ENCODE data around the gene AP1G2. TPM values are rescaled to one million over a fixed set of nuclear protein-coding genes. Genes with fewer than 3 reads are reported as not detected.
"Not testable (repeated sequence)": the region's sequence is repeated elsewhere in the genome, so short reads cannot be mapped to it uniquely, and the experiment has no call there.

AP1G2 gene
- total RNA-seq, 3 donors from 2014 or later = 86.9 to 113 (median 108) TPM

- not testable (repeated sequence) for H3K27me3 Mint-ChIP-seq (ENCODE audit: low read depth); DNase-seq; H3K4me3 Mint-ChIP-seq; H3K9me3 Mint-ChIP-seq; H3K36me3 Mint-ChIP-seq (ENCODE audit: insufficient read depth); ATAC-seq; H3K4me1 Mint-ChIP-seq (ENCODE audit: low read depth)
Measured at GRCh38 chr14:23536906-23537305, 30.7 kb downstream of the AP1G2 start.

- Mint-ChIP-seq H3K36me3 (ENCODE audit: insufficient read depth) (no peaks in the 10 kb centered on the region), H3K4me3 (no peak overlapping the region), H3K4me1 (ENCODE audit: low read depth) (peaks cover 2% of the 10 kb centered on the region), H3K9me3 (no peaks in the 10 kb centered on the region), H3K27me3 (ENCODE audit: low read depth) (peaks cover 2% of the 10 kb centered on the region)
- ATAC-seq (no peak), DNase-seq (no peak)
Measured at GRCh38 chr14:23536494-23536893, 31.1 kb downstream of the AP1G2 start.

- Mint-ChIP-seq H3K4me3 (no peak overlapping the region), H3K4me1 (ENCODE audit: low read depth) (peaks cover 2% of the 10 kb centered on the region), H3K36me3 (ENCODE audit: insufficient read depth) (no peaks in the 10 kb centered on the region), H3K27me3 (ENCODE audit: low read depth) (peaks cover 2% of the 10 kb centered on the region), H3K9me3 (no peaks in the 10 kb centered on the region)
- ATAC-seq = no peak
- DNase-seq = no peak
Measured at GRCh38 chr14:23535943-23536342, 31.6 kb downstream of the AP1G2 start.

GRCh38 chr14:23533652-23534435, 33.7 kb downstream of the AP1G2 start:
- H3K36me3 Mint-ChIP-seq (ENCODE audit: insufficient read depth) = no peaks in the 10 kb centered on the region
- no peaks in the 10 kb centered on the region for H3K27me3 Mint-ChIP-seq (ENCODE audit: low read depth)
- no peak for ATAC-seq
- no peak for DNase-seq
- no peak overlapping the region for H3K4me3 Mint-ChIP-seq
- H3K9me3 Mint-ChIP-seq = no peaks in the 10 kb centered on the region
- H3K4me1 Mint-ChIP-seq (ENCODE audit: low read depth) = no peaks in the 10 kb centered on the region

GRCh38 chr14:23532658-23533057, 34.9 kb downstream of the AP1G2 start:
- H3K36me3 Mint-ChIP-seq (ENCODE audit: insufficient read depth) = no peaks in the 10 kb centered on the region
- no peak for DNase-seq
- H3K9me3 Mint-ChIP-seq = no peaks in the 10 kb centered on the region
- H3K4me1 Mint-ChIP-seq (ENCODE audit: low read depth) = no peaks in the 10 kb centered on the region
- ATAC-seq = no peak
- no peak overlapping the region for H3K4me3 Mint-ChIP-seq
- no peaks in the 10 kb centered on the region for H3K27me3 Mint-ChIP-seq (ENCODE audit: low read depth)

GRCh38 chr14:23531391-23531790, 36.2 kb downstream of the AP1G2 start:
- ATAC-seq (no peak), DNase-seq (no peak)
- H3K27me3 Mint-ChIP-seq (ENCODE audit: low read depth) = no peaks in the 10 kb centered on the region
- H3K4me1 Mint-ChIP-seq (ENCODE audit: low read depth) = no peaks in the 10 kb centered on the region
- no peak overlapping the region for H3K4me3 Mint-ChIP-seq
- H3K36me3 Mint-ChIP-seq (ENCODE audit: insufficient read depth) = no peaks in the 10 kb centered on the region
- H3K9me3 Mint-ChIP-seq = no peaks in the 10 kb centered on the region

GRCh38 chr14:23530375-23531055, 37.1 kb downstream of the AP1G2 start:
- ATAC-seq (no peak), DNase-seq (no peak)
- Mint-ChIP-seq H3K27me3 (ENCODE audit: low read depth) (no peaks in the 10 kb centered on the region), H3K4me3 (no peak overlapping the region), H3K36me3 (ENCODE audit: insufficient read depth) (no peaks in the 10 kb centered on the region), H3K9me3 (no peaks in the 10 kb centered on the region), H3K4me1 (ENCODE audit: low read depth) (no peaks in the 10 kb centered on the region)

- H3K36me3 Mint-ChIP-seq (ENCODE audit: insufficient read depth) = no peaks in the 10 kb centered on the region
- H3K27me3 Mint-ChIP-seq (ENCODE audit: low read depth) = no peaks in the 10 kb centered on the region
- H3K9me3 Mint-ChIP-seq = no peaks in the 10 kb centered on the region
- H3K4me3 Mint-ChIP-seq = no peak overlapping the region
- H3K4me1 Mint-ChIP-seq (ENCODE audit: low read depth) = no peaks in the 10 kb centered on the region
- DNase-seq = no peak
- no peak for ATAC-seq
Measured at GRCh38 chr14:23529016-23529415, 38.6 kb downstream of the AP1G2 start.

GRCh38 chr14:23528555-23528954, 39.0 kb downstream of the AP1G2 start:
- DNase-seq = no peak
- ATAC-seq = no peak
- Mint-ChIP-seq H3K4me3 (no peak overlapping the region), H3K4me1 (ENCODE audit: low read depth) (no peaks in the 10 kb centered on the region), H3K9me3 (no peaks in the 10 kb centered on the region), H3K36me3 (ENCODE audit: insufficient read depth) (no peaks in the 10 kb centered on the region), H3K27me3 (ENCODE audit: low read depth) (no peaks in the 10 kb centered on the region)

- DNase-seq = no peak
- Mint-ChIP-seq H3K27me3 (ENCODE audit: low read depth) (no peaks in the 10 kb centered on the region), H3K4me3 (no peak overlapping the region), H3K9me3 (no peaks in the 10 kb centered on the region), H3K4me1 (ENCODE audit: low read depth) (no peaks in the 10 kb centered on the region), H3K36me3 (ENCODE audit: insufficient read depth) (no peaks in the 10 kb centered on the region)
- ATAC-seq = no peak
Measured at GRCh38 chr14:23525611-23526010, 42.0 kb downstream of the AP1G2 start.

- no peak for DNase-seq
- ATAC-seq = no peak
Measured at GRCh38 chr14:23524954-23525353, 42.6 kb downstream of the AP1G2 start.

GRCh38 chr14:23523229-23524016, 44.2 kb downstream of the AP1G2 start:
- H3K4me1 Mint-ChIP-seq (ENCODE audit: low read depth) = no peaks in the 10 kb centered on the region
- H3K4me3 Mint-ChIP-seq = no peak overlapping the region
- no peaks in the 10 kb centered on the region for H3K27me3 Mint-ChIP-seq (ENCODE audit: low read depth)
- DNase-seq = no peak
- ATAC-seq = no peak
- H3K36me3 Mint-ChIP-seq (ENCODE audit: insufficient read depth) = no peaks in the 10 kb centered on the region
- no peaks in the 10 kb centered on the region for H3K9me3 Mint-ChIP-seq

More at GRCh38 chr14:23524954-23525353, 42.6 kb downstream of the AP1G2 start:
- Mint-ChIP-seq H3K36me3 (ENCODE audit: insufficient read depth) (no peaks in the 10 kb centered on the region), H3K4me3 (no peak overlapping the region), H3K27me3 (ENCODE audit: low read depth) (no peaks in the 10 kb centered on the region), H3K9me3 (no peaks in the 10 kb centered on the region), H3K4me1 (ENCODE audit: low read depth) (no peaks in the 10 kb centered on the region)

GRCh38 chr14:23522643-23523198, 44.9 kb downstream of the AP1G2 start:
- ATAC-seq (no peak), DNase-seq (no peak)
- no peaks in the 10 kb centered on the region for H3K36me3 Mint-ChIP-seq (ENCODE audit: insufficient read depth)
- H3K4me1 Mint-ChIP-seq (ENCODE audit: low read depth) = no peaks in the 10 kb centered on the region
- no peaks in the 10 kb centered on the region for H3K27me3 Mint-ChIP-seq (ENCODE audit: low read depth)
- H3K9me3 Mint-ChIP-seq = no peaks in the 10 kb centered on the region
- no peak overlapping the region for H3K4me3 Mint-ChIP-seq
